ENCODE measurements around the gene PPP4C.
"Not testable (repeated sequence)": the region's sequence is repeated elsewhere in the genome, so short reads cannot be mapped to it uniquely, and the experiment has no call there.

Gene PPP4C

DNA sequence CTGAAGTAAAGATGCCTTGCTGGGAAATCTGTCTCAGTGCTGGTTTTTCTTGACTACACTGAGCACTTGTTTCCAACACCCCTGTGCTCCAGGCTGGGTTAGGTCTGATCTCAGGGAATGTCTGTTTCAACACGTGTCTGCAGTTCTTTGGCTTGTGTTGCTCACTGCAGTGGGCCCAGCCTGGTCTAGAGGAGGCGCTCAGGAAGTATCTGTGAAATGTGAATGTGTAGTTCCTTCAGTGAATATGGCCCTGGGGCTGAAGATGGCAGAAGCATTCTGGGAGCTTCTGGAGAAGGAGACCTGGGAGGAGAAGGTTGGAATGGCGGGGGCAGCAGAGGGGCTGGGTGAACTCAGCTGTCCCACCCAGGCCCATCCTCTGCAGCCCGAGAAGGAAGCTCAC is 28.3 kb downstream of the PPP4C start:
- no peak for DNase-seq

DNA sequence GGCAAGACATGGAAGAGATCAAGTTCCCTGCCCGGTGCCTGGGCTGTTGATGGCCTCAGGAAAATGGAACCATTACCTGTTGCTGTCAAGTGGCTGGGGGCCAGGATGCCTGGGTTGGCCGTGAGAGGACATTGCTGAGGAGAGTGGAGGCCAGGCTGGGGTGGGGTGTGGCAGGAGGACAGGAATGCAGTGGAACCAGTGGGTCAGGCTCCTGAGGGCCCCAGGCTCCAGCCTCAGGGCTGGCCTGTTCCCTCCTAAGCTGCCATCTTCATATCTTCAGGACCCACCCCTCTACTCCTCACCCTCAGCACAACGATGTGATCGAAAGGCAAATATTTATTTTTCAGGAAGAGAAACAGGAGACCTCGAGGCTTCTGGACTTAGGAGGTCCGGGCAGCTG is 28.7 kb downstream of the PPP4C start:
- DNase-seq: no peak

DNA sequence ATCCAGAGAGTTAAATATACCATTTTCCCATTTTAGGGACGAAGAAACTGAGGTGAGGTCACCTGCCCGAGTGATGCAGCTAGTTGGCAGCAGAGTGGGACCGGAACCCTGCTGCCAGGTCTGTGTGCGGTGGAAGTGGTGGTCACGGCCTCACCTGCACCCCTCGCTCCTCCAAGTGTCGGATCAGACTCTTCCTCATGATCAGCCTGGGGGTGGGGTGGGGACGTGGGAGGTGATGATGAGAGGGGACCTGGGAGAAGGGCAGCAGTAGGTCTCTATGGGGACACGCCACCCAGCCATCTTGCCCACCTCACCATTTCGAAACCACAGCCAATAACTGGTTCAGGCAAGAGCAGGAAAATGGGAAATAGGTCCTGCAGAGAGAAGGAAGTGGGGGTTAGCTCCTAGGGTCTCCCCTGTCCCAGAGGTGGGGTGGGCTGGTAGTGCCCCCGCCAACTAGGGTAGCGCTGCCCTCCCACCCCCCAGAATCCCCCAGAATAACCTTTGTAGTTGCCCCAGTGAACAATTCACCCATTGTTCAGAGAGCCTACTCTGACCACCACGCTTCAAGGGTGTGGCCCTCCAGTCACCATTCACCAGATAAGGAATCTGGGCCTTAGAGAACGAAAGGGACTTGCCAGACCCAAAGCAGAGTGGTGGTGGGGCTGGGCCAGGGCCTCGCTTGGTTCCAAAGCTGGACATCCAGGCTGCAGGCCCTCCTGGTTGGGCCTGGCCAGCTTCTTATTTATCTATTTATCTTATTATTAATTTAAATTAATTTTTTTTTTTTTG is 32.5 kb downstream of the PPP4C start:
- DNase-seq: no peak

DNA sequence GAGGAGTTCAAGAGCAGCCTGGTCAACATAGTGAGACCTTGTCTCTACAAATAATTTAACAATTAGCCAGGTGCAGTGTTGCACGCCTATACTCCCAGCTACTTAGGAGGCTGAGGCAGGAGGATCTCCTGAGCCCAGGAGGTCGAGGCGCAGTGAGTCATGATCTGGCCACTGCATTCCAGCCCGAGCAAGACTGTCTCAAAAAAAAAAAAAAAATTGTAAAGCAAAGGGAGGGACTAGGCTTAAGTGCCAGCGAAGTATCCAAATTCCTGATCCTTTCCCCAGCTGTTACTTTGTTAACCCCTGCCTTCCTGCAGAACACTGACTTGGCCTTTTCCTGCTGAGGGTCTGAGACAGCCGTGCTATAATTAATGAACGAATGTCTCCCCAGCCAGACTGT is 34.9 kb downstream of the PPP4C start:
- no peak for DNase-seq

DNA sequence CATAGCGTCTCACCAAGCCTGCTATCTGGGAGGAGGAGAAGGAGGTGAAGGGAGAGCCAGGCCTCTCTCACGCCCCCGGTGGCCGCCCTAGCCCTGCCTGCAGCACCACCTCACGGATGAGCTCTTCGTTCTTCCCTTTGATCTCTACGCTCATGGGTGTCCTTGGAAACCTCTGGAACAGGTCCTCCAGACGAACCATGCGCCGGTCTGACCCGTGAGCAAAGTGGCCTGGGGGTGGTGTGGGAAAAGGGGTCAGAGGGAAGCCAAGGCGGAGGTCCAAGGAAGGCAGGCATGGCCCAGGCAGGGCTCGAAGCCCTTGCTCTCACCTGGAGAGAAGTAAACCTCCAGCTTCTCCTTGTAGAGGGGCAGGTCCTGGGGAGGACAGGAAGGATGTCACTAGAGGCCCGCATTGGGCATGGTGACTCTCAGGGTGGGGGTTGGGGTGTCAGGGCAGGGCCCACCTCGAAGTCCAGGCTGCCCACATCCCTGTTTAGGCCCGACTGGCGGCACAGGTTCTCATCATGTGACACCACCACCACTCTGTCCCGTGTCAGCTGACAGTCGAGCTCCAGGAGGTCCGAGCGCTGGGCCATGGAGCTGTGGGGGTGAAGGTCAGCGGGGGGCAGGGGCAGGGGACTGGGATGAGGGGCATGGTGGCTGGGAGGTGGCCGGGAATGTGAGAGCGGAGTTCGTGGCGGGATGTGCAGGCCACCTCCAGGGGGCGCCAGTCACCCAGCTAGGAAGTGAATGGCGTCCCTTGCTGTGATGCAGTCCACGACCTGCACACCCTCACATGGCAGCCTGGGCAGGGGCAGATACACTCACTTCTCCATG is 36.6 kb downstream of the PPP4C start:
- peak; percentile 64 for DNase-seq

DNA sequence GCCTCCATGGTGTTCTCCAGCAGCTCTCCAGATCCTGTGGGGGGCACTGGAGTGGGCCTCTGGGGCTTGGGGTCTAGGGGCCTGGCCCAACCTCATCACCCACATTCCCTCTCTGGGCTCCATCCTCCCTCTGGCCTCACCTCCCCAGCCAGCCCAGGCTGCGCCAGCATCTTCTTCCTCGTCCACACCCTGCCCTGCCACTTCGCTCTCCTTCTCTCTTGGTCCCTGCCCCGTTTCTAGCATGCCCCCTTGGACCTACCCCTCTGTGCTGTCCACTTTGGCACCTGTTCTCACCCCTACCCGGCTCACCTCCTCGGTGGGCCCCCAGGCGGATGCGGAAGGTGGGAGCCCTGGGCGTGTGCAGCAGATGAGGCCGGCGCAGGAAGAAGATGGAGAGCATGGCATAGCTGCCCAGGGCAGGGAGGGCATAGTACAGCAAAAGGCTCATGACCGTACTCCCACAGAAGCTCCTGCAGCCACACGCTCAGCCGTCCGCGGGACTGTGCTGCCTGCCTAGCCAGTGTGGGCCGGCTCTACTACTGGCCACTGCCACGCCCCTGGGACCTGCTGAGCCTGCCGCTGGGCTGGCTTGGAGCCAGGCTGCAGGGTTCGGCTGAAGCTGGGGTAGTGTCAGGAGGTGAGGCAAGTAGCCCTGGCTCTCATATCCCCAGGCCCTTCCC is 37.4 kb downstream of the PPP4C start, which contains the start of gene GDPD3:
Gene GDPD3, minus strand, starts transcription at position 507 of the 680 bp plus-strand sequence. Its CDS starts 59 bp downstream, at position 448.
- no peak for DNase-seq

DNA sequence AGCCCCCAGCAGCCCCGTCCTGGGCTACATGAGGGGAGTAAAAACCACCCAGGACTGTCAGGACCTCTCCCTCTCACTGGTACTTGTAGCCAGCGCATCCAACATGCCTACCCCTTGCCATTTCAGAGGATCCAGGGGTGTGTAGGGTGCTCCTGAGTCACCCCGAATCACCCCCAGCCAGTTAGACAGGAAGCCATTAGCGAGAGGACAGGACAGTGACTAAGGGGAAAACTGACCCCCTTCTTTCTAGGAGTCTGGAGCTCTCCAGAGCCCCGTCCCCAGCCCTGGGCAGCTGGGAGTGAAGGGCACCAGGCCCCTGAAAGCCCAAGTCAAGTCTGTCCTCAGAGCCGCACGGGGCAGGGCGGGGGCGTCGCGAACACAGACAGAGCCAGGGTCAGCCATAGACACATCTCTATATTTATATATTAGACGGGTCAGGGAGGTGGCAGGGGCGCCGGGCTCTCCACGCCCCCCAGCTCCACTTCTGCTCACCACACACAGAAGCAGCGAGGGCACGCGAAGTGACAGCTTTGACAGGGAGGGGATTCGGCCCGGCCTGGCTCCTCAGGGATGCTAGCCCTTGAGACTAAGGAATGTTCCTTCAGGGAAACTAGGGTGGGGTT is 38.0 kb downstream of the PPP4C start:
- no peak for DNase-seq

DNA sequence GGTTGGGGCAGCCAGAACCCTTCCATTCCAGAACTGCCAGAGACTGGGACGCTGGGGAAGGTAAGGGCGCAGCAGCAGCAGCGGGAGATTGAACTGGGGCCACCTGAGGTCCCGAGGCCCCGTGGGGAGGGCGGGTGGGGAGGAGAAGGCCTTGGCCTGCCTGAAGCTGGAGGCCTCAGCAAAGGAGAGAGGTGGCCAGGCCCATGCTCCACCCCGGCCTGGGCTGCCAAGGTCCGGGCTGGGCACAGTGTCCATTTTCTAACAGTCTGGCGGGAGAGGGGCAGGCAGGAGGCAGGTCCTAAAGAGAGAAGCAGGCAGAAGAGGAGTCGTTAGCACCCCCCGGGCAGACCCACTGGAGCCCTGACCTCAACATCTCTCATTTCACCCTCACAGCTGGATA is 38.6 kb downstream of the PPP4C start:
- DNase-seq: no peak

DNA sequence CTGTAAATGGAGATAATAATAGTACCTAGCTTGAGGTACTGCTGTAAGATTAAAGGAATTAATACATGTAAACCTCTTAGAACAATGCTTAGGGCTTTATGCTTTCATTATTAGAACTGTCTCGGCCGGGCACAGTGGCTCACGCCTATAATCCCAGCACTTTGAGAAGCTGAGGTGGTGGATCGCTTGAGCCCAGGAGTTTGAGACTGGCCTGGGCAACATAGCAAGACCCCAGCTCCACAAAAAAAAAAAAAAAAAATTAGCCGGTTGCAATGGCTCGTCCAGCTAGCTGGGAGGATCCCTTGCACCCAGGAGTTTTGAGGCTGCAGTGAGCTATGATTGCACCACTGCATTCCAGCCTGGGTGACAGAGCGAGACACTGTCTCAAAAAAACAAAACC is 39.0 kb downstream of the PPP4C start:
- DNase-seq: not testable (repeated sequence)

DNA sequence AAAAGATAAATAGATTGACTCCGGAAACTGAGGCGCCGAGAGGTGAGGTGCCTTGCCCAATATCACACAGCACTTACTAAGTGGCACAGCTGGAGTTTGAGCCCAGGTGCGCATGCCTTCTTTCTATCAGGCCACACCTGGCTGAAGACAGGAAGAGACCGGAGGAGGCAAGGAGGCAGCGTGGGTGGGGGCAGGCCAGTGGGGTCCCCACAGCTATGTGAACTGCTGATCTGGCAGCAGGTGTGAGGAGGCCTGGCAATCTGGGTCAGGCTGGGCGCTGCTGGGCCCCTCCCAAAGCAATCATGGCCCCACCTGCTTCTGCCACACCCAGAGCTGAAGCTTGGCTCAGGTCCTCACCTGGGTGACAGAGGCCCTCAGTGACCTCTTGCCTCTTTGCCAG is 39.4 kb downstream of the PPP4C start:
- DNase-seq: no peak

DNA sequence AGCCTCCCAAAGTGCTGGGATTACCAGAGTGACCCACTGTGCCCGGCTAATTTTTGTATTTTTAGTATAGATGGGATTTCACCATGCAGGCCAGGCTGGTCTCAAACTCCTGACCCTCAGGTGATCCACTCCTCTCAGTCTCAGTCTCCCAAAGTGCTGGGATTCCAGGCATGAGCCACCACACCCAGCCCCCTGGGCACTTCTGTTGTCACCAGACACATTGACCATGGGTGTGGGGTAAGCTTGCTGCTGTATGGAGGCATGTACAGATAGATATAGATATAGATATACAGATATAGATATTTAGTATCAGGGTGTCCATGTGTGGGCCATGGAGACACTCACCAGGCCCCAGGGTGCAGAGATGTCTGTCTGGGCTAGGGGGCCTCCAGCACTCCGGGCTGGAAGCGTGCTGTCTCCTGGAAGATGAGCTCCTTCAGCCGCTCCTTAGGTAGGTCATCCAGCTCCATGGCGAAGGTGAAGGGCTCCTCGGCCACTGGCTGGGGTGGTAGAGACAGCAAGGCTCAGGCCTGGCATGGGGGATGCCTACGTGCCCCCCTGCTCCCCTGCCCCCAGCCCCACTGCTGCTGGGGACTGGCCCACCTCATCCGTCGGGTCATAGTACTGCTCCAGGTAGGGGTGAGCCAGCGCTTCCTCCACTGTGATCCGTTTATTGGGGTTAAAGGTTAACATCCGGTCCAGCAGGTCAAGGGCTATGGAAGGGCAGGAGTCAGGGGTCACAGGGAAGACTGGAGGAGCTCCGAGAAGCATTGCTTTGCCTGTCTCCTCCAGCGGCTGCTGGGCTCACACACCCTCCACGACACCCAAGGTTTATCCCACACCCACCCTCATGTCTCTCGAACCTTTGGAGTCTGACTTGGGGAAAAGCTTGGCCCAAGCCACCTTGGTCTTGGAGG is 40.8 kb downstream of the PPP4C start:
- DNase-seq: no peak

DNA sequence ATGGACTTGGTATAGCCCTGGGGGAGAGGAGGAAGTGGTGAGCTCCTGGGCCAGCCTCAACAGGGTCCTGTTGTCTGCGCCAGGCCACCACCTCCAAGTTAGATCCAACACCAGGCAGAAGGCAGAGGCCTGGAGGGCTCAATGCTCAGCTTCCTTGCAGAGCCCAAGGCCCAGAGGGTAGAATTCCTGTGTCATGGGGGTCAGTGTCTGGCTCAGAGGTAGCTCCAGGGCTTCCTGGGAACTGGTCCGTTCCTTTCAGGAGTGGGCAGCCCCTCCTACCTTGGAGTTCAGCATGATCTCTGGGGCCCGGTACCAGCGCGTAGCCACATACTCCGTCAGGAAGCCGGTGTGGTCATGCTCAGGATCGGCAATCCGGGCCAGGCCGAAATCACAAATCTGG is 42.0 kb downstream of the PPP4C start:
- no peak for DNase-seq

DNA sequence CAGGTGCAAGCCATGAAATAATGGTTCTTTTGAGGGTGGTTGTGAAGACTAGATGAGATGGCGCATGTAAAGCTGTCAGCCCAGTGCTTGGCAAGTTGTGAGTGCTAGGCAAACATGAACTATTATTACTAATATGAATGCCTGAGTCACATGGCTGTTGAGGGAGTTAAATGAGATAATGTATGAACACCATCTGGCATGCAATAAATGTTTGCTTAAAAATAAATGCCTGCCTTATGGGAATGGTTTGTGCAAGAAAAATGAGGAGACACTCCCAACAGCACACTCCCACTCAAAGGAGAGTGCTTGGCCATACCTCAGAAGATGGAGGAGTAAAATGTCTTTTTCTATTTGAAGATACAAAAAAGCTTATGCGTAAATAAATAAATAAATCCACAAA is 43.6 kb downstream of the PPP4C start:
- DNase-seq: no peak

DNA sequence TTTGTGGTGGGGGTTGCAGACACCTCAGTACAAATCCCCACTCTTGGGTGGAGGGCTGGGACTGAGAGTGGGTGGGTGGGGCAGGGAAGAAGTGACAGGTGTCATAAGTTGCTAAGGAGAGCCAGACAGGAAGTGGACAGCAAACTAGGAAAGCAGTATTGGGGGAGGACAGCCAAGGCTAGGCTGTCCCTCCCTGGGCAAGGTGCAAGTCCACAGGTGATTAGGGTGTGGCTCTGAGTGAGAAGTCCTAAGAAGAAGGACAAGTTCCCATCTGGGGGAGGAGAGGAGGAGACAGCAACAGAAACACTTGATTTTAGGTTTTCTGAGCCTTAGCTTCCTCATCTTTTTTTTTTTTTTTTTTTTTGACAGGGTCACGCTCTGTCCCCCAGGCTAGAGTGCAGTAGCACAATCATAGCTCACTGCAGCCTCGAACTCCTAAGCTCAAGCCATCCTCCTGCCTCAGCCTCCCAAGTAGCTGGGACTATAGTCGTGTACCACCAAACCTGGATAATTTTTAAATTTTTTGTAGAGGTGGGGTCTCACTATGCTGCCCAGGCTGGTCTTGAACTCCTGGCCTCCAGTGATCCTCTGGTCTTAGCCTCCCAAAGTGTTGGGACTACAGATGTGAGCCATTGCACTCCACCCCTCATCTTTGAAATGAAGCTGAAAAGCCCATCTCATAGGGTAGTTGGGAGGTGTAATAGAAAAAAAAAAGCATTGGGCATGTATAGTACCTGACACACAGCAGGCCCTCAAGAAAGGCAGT is 44.7 kb downstream of the PPP4C start:
- DNase-seq: no peak

DNA sequence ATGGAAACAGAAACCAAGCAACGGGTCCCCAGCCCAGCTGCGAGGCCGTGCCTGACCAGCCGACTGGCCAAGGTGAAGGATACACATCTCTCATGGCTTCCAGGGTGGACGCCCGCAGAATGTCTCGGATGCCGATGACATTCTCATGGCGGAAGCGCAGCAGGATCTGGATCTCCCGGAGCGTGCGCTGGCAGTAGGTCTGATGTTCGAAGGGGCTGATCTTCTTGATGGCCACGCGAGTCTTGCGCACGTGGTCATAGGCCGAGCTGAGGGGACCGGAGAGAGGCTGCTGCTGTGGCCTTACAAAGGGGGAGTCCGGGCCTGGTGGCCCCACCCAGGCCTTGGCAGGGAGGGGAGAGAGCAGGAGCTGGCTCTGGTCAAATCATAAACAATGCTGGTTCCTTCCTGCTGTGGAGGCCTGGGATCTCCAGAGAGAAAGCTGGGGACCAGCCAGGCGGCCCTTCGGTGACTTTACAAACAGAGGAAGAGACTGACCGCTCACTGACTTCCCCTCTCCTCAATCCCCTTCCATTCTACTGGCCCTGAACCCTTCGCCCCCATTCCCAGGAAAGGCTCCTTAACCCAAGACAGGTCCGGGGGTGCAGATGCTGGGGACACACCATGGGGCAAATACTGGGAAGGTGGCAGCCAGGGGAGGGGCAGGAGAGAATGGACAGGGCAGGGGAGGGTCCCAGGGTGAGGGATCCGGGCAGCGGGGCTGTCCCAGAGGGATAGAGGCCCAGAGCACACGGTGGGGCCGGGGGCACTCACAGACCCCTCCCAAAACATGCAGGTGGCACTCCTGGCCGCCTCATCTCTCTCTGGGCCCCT is 46.2 kb downstream of the PPP4C start:
- DNase-seq: no peak

DNA sequence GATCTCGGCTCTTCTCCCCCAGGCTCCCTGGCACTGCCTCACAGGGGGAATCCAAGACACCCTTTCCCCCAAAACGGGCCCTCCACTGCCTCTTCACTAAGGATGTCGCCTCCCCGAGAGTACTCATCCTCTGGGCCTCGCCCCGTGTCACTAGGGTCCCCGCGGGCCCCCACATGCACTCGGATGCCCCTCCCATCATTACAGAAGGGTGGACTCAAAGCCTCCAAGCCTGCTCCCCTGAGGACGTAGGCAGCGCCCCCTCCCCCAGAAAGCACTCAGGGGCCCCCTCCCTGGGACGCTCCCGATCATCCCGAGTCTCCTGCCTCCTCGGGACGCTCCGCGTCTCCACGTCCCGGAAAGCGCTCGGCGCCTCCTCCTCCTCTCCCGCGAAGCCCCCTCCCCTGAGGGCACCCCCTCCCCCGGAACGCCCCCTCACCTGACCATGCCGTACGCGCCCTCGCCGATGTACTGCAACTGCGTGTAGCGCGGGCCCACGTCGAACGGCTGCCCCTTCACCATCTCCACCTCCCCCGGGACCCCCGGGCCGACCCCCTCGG is 46.9 kb downstream of the PPP4C start:
- DNase-seq: no peak

DNA sequence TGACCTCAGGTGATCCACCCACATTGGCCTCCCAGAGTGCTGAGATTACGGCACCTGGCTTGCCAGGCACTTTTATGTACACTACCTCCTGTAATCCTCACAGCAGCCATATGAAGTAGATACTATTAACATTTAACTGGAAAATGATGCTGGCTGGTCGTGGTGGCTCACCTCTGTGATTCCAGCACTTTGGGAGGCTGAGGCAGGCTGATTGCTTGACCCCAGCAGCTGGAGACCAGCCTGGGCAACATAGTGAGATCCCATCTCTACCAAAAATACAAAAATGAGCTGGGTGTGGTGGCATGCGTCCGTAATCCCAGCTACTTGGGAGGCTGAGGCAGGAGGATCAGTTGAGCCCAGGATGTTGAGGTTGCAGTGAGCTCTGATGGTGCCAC is 49.2 kb downstream of the PPP4C start:
- no peak for DNase-seq

DNA sequence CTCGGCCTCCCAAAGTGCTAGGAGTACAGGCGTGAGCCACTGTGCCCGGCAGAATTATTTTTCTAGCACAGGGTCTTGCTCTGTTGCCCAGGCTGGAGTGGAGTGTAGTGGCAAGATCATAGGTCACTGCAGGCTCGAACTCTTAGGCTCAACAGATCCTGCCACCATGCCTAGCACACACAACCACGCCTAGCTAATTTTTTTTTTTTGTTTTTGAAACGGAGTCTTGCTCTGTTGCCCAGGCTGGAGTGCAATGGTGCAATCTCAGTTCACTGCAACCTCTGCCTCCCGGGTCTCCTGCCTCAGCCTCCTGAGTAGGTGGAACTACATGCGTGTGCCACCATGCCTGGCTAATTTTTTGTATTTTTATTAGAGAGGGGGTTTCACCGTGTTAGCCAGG is 49.9 kb downstream of the PPP4C start:
- DNase-seq: not testable (repeated sequence)

DNA sequence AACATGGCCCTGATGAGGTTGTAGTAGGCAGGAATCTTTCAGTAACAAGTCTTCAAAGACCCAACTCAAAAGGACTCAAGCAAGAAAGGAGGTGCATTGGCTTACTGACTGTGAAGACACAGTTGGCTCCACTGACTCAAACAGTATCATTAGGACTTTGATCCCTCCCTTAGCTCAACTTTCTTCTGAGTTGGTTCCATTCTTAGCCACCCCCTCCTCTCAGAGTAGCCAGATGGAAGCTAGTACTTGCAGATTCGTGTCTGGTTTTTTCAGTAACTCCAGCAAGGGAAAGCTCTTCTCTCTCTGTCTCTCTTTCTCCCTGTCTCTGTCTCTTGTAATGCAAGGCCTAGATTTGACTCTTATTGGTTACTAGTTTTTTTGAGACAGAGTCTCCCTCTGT is 52.2 kb downstream of the PPP4C start:
- DNase-seq: no peak

Data from stimulated activated CD4-positive, alpha-beta T cell treated with anti-CD3 and anti-CD28 coated beads, Interleukin-12 subunit alpha, Interleukin-12 subunit beta, amount 100 ng/mL, for 4 hours (primary cell).